Transverse colon (tissue), 4 donors: ENCODE measurements around the gene TMEM161B. TPM values are rescaled to one million over a fixed set of nuclear protein-coding genes. Genes with fewer than 3 reads are reported as not detected.

Source experiments
- DNase-seq: peaks from one replicate; pipeline ENCODE4 v3.0.0-alpha.2; 2019
- H3K27ac ChIP-seq, 4 donors: fragments of 200-600 bp; sonication (generic); 2 replicates each; pipeline ENCODE4 v1.5.1; 2016 to 2018; ENCODE audit warnings: inconsistent platforms in 4 of 4
- H3K27me3 ChIP-seq: fragments of 200-600 bp; sonication (generic); 2 replicates; pipeline ENCODE4 v1.5.1; 2017; ENCODE audit warnings: inconsistent platforms
- H3K36me3 ChIP-seq, 4 donors: fragments of 200-600 bp; sonication (generic); 2 replicates each; pipeline ENCODE4 v1.5.1; 2017 to 2019; ENCODE audit warnings: inconsistent platforms in 4 of 4
- H3K4me1 ChIP-seq, 4 donors: fragments of 200-600 bp; sonication (generic); 2 replicates each; pipeline ENCODE4 v1.5.1; 2017 to 2020; ENCODE audit warnings: inconsistent platforms in 4 of 4
- H3K4me3 ChIP-seq, 4 donors: fragments of 200-600 bp; sonication (generic); 1 replicate in 1 of 4; 2 replicates in 3 of 4; pipeline versions ENCODE4 v1.5.1 to v1.6.1; 2017 to 2019; ENCODE audit warnings: inconsistent platforms in 4 of 4
- H3K9me3 ChIP-seq, 2 donors: fragments of 200-600 bp; sonication (generic); 2 replicates each; pipeline ENCODE4 v1.5.1; 2017 to 2019; ENCODE audit warnings: inconsistent platforms in 2 of 2
- EP300 ChIP-seq: sonication (generic); formaldehyde crosslinking; IDR thresholded peaks from one replicate; pipeline ENCODE4 v1.6.1; 2017; ENCODE audit warnings: antibody characterized with exemption, low read depth
- POLR2A ChIP-seq: fragments of 450-650 bp; IDR thresholded peaks from one replicate; pipeline ENCODE4 v1.6.1; 2016; ENCODE audit warnings: antibody characterized with exemption, mild to moderate bottlenecking, moderate library complexity
- POLR2AphosphoS5 ChIP-seq, 3 donors: sonication (generic); formaldehyde crosslinking; IDR thresholded peaks; one replicate each; pipeline ENCODE4 v1.6.1; 2016; ENCODE audit warnings: antibody characterized with exemption in 3 of 3
- WGBS, 2 donors: methylation state at CpG; one replicate each; pipeline ENCODE4 v1.1.5; 2018; ENCODE audit warnings: low coverage in 1 of 2; 5-methylcytosine and 5-hydroxymethylcytosine counted together
- in situ Hi-C, 4 donors: fragments of 200-750 bp; cut with MboI; loops; one replicate each; pipeline versions ENCODE4 v1.15.0 to v1.15.1; 2017; ENCODE audit warnings: low sequenced_read_pairs in 3 of 4, low pct_ligation_motif_present in 1 of 4, low pct_unique_long_range_greater_than_20kb in 1 of 4
- intact Hi-C: fragments of 100-400 bp; cut with DNase I; formaldehyde crosslinking; loops from one replicate; pipeline ENCODE4 v1.15.1; 2023; ENCODE audit warnings: low total_unique reads
- total RNA-seq, 4 donors: library from RNA; depleted of rRNA; stranded (reverse); fragments of >200 nt; gene quantifications; one replicate each; pipeline ENCODE4 v1.1.0, GENCODE V29; 2016
- TF ChIP-seq, protein P1 (sequence below), 5 experiments: fragments of 200-600 bp in 3 of 5; fragments of 450-650 bp in 2 of 5; sonication (generic) in 3 of 5; IDR thresholded peaks; 1 replicate in 2 of 5; 2 replicates in 3 of 5; pipeline ENCODE4 v1.5.1; 2016 to 2017; ENCODE audit warnings: antibody characterized with exemption in 5 of 5, inconsistent platforms in 3 of 5, mild to moderate bottlenecking in 2 of 5, moderate library complexity in 1 of 5

Gene TMEM161B
- total RNA-seq, 4 donors from 2014 or later = 19.5 to 40.8 (median 27.0) TPM

DNA sequence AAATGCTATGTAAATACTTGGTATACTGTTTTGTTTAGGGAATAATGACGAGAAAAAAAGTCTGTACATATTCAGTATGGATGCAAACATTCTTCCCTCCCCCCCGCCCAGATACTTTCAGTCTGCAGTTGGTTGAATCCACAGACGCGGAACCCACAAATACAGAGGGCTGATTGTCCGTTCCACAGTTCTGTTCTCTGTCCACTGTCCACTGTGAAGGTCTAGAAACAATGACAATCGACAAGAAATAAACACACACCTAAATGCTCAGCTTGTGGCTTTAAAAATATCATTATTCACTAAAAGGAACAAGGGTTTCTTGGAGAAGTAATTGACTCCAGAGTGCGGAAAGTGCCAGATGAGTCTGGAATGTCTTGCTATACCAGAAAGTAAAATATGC, 109.1 kb downstream of the TMEM161B start:
- intact Hi-C loops = no loop called here
- no peak overlapping the region for H3K4me3 ChIP-seq
- peaks cover 4% of the 10 kb centered on the region for H3K27me3 ChIP-seq
- 78 to 79% methylated on average over 6 to 7 of the region's 7 CpGs for WGBS, 2 donors
- no peaks in the 10 kb centered on the region for H3K9me3 ChIP-seq
- no peaks in the 10 kb centered on the region for H3K4me1 ChIP-seq
- in situ Hi-C loops = no loop called here
- no peak overlapping the region for H3K27ac ChIP-seq
- DNase-seq = no peak
- no peaks in the 10 kb centered on the region for H3K36me3 ChIP-seq
- TF ChIP-seq EP300 = no peak
- TF ChIP-seq POLR2AphosphoS5 (IDR thresholded peaks at IDR 0.05) = no peak
- no peak for TF ChIP-seq POLR2A
- TF ChIP-seq, protein P1, sequence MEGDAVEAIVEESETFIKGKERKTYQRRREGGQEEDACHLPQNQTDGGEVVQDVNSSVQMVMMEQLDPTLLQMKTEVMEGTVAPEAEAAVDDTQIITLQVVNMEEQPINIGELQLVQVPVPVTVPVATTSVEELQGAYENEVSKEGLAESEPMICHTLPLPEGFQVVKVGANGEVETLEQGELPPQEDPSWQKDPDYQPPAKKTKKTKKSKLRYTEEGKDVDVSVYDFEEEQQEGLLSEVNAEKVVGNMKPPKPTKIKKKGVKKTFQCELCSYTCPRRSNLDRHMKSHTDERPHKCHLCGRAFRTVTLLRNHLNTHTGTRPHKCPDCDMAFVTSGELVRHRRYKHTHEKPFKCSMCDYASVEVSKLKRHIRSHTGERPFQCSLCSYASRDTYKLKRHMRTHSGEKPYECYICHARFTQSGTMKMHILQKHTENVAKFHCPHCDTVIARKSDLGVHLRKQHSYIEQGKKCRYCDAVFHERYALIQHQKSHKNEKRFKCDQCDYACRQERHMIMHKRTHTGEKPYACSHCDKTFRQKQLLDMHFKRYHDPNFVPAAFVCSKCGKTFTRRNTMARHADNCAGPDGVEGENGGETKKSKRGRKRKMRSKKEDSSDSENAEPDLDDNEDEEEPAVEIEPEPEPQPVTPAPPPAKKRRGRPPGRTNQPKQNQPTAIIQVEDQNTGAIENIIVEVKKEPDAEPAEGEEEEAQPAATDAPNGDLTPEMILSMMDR (IDR thresholded peaks at IDR 0.05) = no peak

DNA sequence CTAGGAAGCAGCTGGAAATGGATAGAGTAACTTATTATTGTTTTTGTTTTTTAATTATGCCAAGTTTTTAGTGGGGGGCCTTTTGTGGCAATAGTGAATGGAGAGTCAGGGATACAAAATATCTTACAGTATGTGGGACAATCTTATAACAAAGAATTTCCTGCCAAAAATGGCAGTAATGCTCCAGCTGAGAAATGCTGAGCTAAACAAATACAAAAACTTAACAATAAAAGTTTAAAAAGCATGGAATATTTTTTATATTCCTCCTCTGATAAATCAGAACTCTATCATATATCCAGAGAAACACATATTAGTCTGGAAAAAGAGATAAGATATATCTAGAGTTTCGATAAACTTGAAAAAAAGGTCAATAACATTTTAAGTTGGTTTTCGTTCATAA, 110.6 kb downstream of the TMEM161B start:
- WGBS, 2 donors = 79 to 82% methylated on average over 2 of the region's 2 CpGs
- peaks cover 15% of the 10 kb centered on the region for H3K27me3 ChIP-seq
- intact Hi-C loops = no loop called here
- no peak for TF ChIP-seq POLR2AphosphoS5 (IDR thresholded peaks at IDR 0.05)
- TF ChIP-seq, protein P1 (IDR thresholded peaks at IDR 0.05) = no peak
- H3K4me1 ChIP-seq = no peaks in the 10 kb centered on the region
- in situ Hi-C loops = no loop called here
- H3K4me3 ChIP-seq = no peak overlapping the region
- H3K27ac ChIP-seq = no peak overlapping the region
- DNase-seq = no peak
- H3K9me3 ChIP-seq = no peaks in the 10 kb centered on the region
- no peaks in the 10 kb centered on the region for H3K36me3 ChIP-seq

DNA sequence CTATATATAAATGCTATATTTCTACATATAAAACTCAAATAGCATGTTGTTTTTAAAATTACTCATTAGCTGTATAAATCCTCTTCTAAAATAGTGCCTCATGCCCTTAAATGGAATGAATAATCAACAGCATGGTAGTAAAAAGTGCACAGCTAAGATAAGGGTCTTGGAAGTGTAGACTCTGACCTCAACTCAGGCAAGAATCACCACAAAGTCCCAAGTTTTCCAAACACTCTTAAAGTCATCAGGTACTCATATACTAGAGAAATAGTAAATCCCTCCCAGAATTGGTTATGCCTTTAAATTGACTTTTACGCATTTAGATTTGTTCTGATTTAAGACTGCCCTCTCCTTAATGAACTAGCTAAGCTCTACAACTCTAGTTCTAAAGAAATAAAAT, 113.8 kb downstream of the TMEM161B start:
- intact Hi-C loops = no loop called here
- TF ChIP-seq, protein P1 (IDR thresholded peaks at IDR 0.05) = no peak
- no peak for TF ChIP-seq EP300
- no peak for TF ChIP-seq POLR2A
- TF ChIP-seq POLR2AphosphoS5 (IDR thresholded peaks at IDR 0.05) = no peak
- Histone ChIP-seq H3K4me3 (no peak overlapping the region), H3K27me3 (peaks cover 22% of the 10 kb centered on the region), H3K27ac (no peak overlapping the region), H3K4me1 (no peaks in the 10 kb centered on the region), H3K36me3 (no peaks in the 10 kb centered on the region), H3K9me3 (peaks cover 2 to 8% of the 10 kb centered on the region in 2 donors)
- in situ Hi-C loops = no loop called here
- 57 to 64% methylated on average over 1 of the region's 1 CpG for WGBS, 2 donors
- DNase-seq = no peak

DNA sequence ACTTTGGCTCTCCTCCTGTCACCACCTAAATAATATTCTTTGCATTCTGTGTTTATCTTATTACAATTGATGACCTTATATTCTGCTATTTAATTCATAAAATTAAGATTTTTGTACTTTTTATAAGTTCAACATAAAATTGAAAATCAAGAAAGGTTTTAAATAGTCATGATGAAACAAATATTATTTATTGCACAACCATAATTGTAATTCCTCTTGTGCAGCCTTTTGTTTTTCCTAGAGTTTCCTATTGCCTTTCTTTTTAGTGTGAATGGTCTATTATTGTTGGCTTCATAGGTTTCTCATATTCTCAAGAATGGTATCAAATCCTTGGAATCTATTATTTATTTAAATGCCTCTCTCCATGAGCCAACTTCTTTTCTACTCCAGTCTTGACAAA, 117.9 kb downstream of the TMEM161B start:
- no peak overlapping the region for H3K27ac ChIP-seq
- intact Hi-C loops (no loop called here), in situ Hi-C loops (no loop called here)
- no peaks in the 10 kb centered on the region for H3K36me3 ChIP-seq
- no peak for TF ChIP-seq POLR2A
- TF ChIP-seq EP300 = no peak
- no peak for TF ChIP-seq POLR2AphosphoS5 (IDR thresholded peaks at IDR 0.05)
- TF ChIP-seq, protein P1 (IDR thresholded peaks at IDR 0.05) = no peak
- peaks cover 2 to 8% of the 10 kb centered on the region in 2 donors for H3K9me3 ChIP-seq
- peaks cover 0 to 3% (median 0%) of the 10 kb centered on the region in 4 donors for H3K4me1 ChIP-seq
- no peak overlapping the region for H3K4me3 ChIP-seq
- H3K27me3 ChIP-seq = peaks cover 44% of the 10 kb centered on the region
- no peak for DNase-seq
